ENCODE data around the gene ANKRD6. TPM values are rescaled to one million over a fixed set of nuclear protein-coding genes. Genes with fewer than 3 reads are reported as not detected.

ANKRD6 gene
- total and polyA plus RNA-seq, 2 donors (not counting 1 experiment from before 2014, with no cell fraction given): 3.8 to 10.5 TPM

DNA sequence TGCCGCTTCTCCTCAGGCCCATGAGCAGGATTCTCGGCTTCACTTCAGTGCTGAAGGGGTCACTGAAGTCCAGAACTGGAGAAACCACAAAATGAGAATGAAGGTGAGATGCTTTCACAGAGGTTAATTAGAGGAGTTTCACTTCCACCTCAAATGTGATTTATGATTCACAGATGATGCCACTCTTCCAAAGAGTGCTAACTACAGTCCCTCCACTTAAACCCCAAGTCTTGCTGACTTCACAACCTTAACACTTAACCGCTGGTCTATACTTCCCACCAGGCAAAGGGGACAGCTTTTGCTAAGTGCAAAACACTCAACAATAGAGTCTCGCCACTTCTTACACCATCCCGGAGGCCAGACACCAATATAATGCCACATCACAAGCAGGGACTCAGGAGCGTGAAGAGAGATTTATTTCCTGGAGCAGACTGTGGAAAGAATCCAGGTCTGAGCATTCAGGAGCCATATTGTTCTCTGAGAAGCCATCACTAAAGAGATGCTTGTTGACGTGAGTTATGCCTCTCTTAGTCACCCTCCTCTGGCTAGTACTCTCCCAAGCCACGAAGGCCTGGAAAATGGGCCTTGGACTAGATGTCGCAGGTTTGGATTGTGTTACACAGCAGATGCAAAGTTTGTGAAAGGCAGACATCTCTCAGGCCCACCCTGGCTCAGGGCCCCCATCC is 45.3 kb upstream of the ANKRD6 start:
- no peak overlapping the region for H2AFZ ChIP-seq (ENCODE audit: insufficient read depth, low read depth, low read length, poor library complexity, severe bottlenecking)
- WGBS (ENCODE audit: insufficient coverage): 71% methylated on average over 5 of the region's 9 CpGs
- ChIA-PET POLR2A (no interaction called here), CTCF (interaction anchor here (1.4 kb wide), 1 partner anchor 16 kb away, joined by 5 read pairs; no protein-coding TSS in a partner anchor)
- intact Hi-C loops (cut with micrococcal nuclease): no loop called here
- H3K4me1 ChIP-seq (ENCODE audit: control insufficient read depth in 2 of 2, insufficient read depth in 2 of 2, low read length in 2 of 2): peaks cover 12 to 14% of the 10 kb centered on the region in 2 donors
- H3K4me2 ChIP-seq (replicated peaks; ENCODE audit: low read depth, low read length, poor library complexity, severe bottlenecking): peak overlapping the region; percentile 6
- ATAC-seq (ENCODE audit: low read depth) (peak; percentile 72), DNase-seq (peak; percentile 53)
- H3K9me3 Mint-ChIP-seq (ENCODE audit: insufficient read depth): no peaks in the 10 kb centered on the region
- peaks cover 0 to 4% (median 0%) of the 10 kb centered on the region in 3 donors for H3K9me3 ChIP-seq (ENCODE audit: control extremely low read depth in 1 of 3, control insufficient read depth in 2 of 3, insufficient read depth in 1 of 3, low read length in 2 of 3)
- H3K27ac Mint-ChIP-seq: peak overlapping the region; percentile 29
- no peak for TF ChIP-seq EZH2 (IDR thresholded peaks at IDR 0.05; ENCODE audit: borderline replicate concordance, insufficient read depth, low read depth, low read length, poor library complexity, severe bottlenecking)
- TF ChIP-seq, protein P1, sequence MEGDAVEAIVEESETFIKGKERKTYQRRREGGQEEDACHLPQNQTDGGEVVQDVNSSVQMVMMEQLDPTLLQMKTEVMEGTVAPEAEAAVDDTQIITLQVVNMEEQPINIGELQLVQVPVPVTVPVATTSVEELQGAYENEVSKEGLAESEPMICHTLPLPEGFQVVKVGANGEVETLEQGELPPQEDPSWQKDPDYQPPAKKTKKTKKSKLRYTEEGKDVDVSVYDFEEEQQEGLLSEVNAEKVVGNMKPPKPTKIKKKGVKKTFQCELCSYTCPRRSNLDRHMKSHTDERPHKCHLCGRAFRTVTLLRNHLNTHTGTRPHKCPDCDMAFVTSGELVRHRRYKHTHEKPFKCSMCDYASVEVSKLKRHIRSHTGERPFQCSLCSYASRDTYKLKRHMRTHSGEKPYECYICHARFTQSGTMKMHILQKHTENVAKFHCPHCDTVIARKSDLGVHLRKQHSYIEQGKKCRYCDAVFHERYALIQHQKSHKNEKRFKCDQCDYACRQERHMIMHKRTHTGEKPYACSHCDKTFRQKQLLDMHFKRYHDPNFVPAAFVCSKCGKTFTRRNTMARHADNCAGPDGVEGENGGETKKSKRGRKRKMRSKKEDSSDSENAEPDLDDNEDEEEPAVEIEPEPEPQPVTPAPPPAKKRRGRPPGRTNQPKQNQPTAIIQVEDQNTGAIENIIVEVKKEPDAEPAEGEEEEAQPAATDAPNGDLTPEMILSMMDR (IDR thresholded peaks at IDR 0.05): no peak
- no peaks in the 10 kb centered on the region for H4K20me1 ChIP-seq (ENCODE audit: control insufficient read depth, insufficient read depth, low read length, poor library complexity, severe bottlenecking)
- no peak overlapping the region for H3K27ac ChIP-seq (ENCODE audit: low read length in 2 of 2)
- peak overlapping the region; percentile 50 for H3K4me3 Mint-ChIP-seq
- no peak overlapping the region for H3K9ac ChIP-seq (ENCODE audit: low read length)
- H3K4me3 ChIP-seq (ENCODE audit: control extremely low read depth in 1 of 5, extremely low read depth in 1 of 5, insufficient read depth in 1 of 5, low read depth in 2 of 5, low read length in 4 of 5): no peak overlapping the region
- H3K4me1 Mint-ChIP-seq: peaks cover 13% of the 10 kb centered on the region
- no peaks in the 10 kb centered on the region for H3K36me3 ChIP-seq (replicated peaks in 1 of 2; ENCODE audit: control extremely low read depth in 1 of 2, control insufficient read depth in 1 of 2, extremely low read depth in 1 of 2, insufficient read depth in 2 of 2, low read length in 1 of 2)
- H3K79me2 ChIP-seq (ENCODE audit: control insufficient read depth, insufficient read depth, low read length): no peaks in the 10 kb centered on the region
- H3K27me3 Mint-ChIP-seq: peaks cover 16% of the 10 kb centered on the region
- H3K27me3 ChIP-seq (replicated peaks in 1 of 4; ENCODE audit: control extremely low read depth in 1 of 4, control insufficient read depth in 3 of 4, insufficient read depth in 4 of 4, low read length in 3 of 4): peaks cover 0 to 15% (median 9%) of the 10 kb centered on the region in 4 experiments

- no peak for DNase-seq
- no peaks in the 10 kb centered on the region for H3K36me3 ChIP-seq (replicated peaks in 1 of 2; ENCODE audit: control extremely low read depth in 1 of 2, control insufficient read depth in 1 of 2, extremely low read depth in 1 of 2, insufficient read depth in 2 of 2, low read length in 1 of 2)
- H3K27ac Mint-ChIP-seq: no peak overlapping the region
- ATAC-seq (ENCODE audit: low read depth): no peak
- peaks cover 16% of the 10 kb centered on the region for H3K27me3 Mint-ChIP-seq
- WGBS (ENCODE audit: insufficient coverage): 100% methylated on average over 2 of the region's 6 CpGs
- H3K27me3 ChIP-seq (replicated peaks in 1 of 4; ENCODE audit: control extremely low read depth in 1 of 4, control insufficient read depth in 3 of 4, insufficient read depth in 4 of 4, low read length in 3 of 4): peaks cover 0 to 15% (median 9%) of the 10 kb centered on the region in 4 experiments
- H3K4me3 ChIP-seq (ENCODE audit: control extremely low read depth in 1 of 5, extremely low read depth in 1 of 5, insufficient read depth in 1 of 5, low read depth in 2 of 5, low read length in 4 of 5): no peak overlapping the region
- H2AFZ ChIP-seq (ENCODE audit: insufficient read depth, low read depth, low read length, poor library complexity, severe bottlenecking): no peak overlapping the region
- H3K4me3 Mint-ChIP-seq: no peak overlapping the region
- H3K9ac ChIP-seq (ENCODE audit: low read length): no peak overlapping the region
- H3K4me1 ChIP-seq (ENCODE audit: control insufficient read depth in 2 of 2, insufficient read depth in 2 of 2, low read length in 2 of 2): peaks cover 12 to 14% of the 10 kb centered on the region in 2 donors
- peaks cover 5% of the 10 kb centered on the region for H3K9me3 Mint-ChIP-seq (ENCODE audit: insufficient read depth)
- H4K20me1 ChIP-seq (ENCODE audit: control insufficient read depth, insufficient read depth, low read length, poor library complexity, severe bottlenecking): no peaks in the 10 kb centered on the region
- no peaks in the 10 kb centered on the region for H3K79me2 ChIP-seq (ENCODE audit: control insufficient read depth, insufficient read depth, low read length)
- H3K27ac ChIP-seq (ENCODE audit: low read length in 2 of 2): no peak overlapping the region
- H3K4me2 ChIP-seq (replicated peaks; ENCODE audit: low read depth, low read length, poor library complexity, severe bottlenecking): no peak overlapping the region
- peaks cover 13% of the 10 kb centered on the region for H3K4me1 Mint-ChIP-seq
- TF ChIP-seq EZH2 (IDR thresholded peaks at IDR 0.05; ENCODE audit: borderline replicate concordance, insufficient read depth, low read depth, low read length, poor library complexity, severe bottlenecking): no peak
- TF ChIP-seq, protein P1 (IDR thresholded peaks at IDR 0.05): no peak
- POLR2A ChIA-PET: no interaction called here
- intact Hi-C loops (cut with micrococcal nuclease): no loop called here
- H3K9me3 ChIP-seq (ENCODE audit: control extremely low read depth in 1 of 3, control insufficient read depth in 2 of 3, insufficient read depth in 1 of 3, low read length in 2 of 3): peaks cover 2 to 8% (median 7%) of the 10 kb centered on the region in 3 donors
- CTCF ChIA-PET: interaction anchor here (1.9 kb wide), 1 partner anchor 17 kb away, joined by 6 read pairs; no protein-coding TSS in a partner anchor
Observed at GRCh38 chr6:89388846-89389245, 44.1 kb upstream of the ANKRD6 start.

All from B cell (primary cell).